CD4-positive, alpha-beta memory T cell (primary cell): ENCODE results near the gene RHBDL3. TPM values are rescaled to one million over a fixed set of nuclear protein-coding genes. Genes with fewer than 3 reads are reported as not detected.

Experiments used
- CTCF ChIA-PET: fragments of 350-600 bp; sonication (Branson Sonifier 250); formaldehyde crosslinking; loops from one replicate; lab custom pipeline; 2021; ENCODE audit warnings: inconsistent platforms; ENCODE audit not compliant: partially characterized antibody; lab: Charles Lee
- POLR2A ChIA-PET: fragments of 350-600 bp; sonication (Branson Sonifier 250); formaldehyde crosslinking; loops from one replicate; lab custom pipeline; 2021; ENCODE audit not compliant: partially characterized antibody; lab: Charles Lee
- DNase-seq, 5 donors: peaks; one replicate each; pipeline versions ENCODE4 v3.0.0 to v3.0.0-alpha.2; 2020 to 2022; ENCODE audit warnings: mixed read lengths in 1 of 5
- H3K27ac ChIP-seq: one replicate; pipeline ENCODE4 v1.7.0; 2013; ENCODE audit warnings: low read depth, low read length
- H3K27me3 ChIP-seq: 2 replicates; pipeline ENCODE4 v1.7.0; 2013; ENCODE audit warnings: mild to moderate bottlenecking, low read length, moderate library complexity; ENCODE audit not compliant: insufficient read depth
- H3K36me3 ChIP-seq: 2 replicates; pipeline ENCODE4 v1.7.0; 2013; ENCODE audit warnings: mild to moderate bottlenecking, low read length, moderate library complexity; ENCODE audit not compliant: insufficient read depth
- H3K4me1 ChIP-seq: 2 replicates; pipeline ENCODE4 v1.7.0; 2013; ENCODE audit warnings: mild to moderate bottlenecking, low read length, moderate library complexity; ENCODE audit not compliant: insufficient read depth
- H3K4me3 ChIP-seq, 2 donors: one replicate each; pipeline ENCODE4 v1.7.0; 2013; ENCODE audit warnings: low read length in 2 of 2, mild to moderate bottlenecking in 1 of 2
- H3K9me3 ChIP-seq, 2 donors: one replicate each; pipeline ENCODE4 v1.7.0; 2013; ENCODE audit warnings: low read length in 2 of 2, control low read depth in 1 of 2; ENCODE audit not compliant: control insufficient read depth in 1 of 2
- H3K27ac Mint-ChIP-seq, 7 donors: one replicate each; pipeline ENCODE4 v1.8.0; 2020 to 2021; ENCODE audit warnings: mixed read lengths in 7 of 7, mild to moderate bottlenecking in 6 of 7, inconsistent platforms in 3 of 7, moderate library complexity in 3 of 7
- H3K27me3 Mint-ChIP-seq, 2 donors: one replicate each; pipeline ENCODE4 v1.8.0; 2020 to 2021; ENCODE audit warnings: mixed read lengths in 2 of 2
- H3K36me3 Mint-ChIP-seq, 2 donors: one replicate each; pipeline ENCODE4 v1.8.0; 2020 to 2021; ENCODE audit warnings: mixed read lengths in 2 of 2, inconsistent platforms in 1 of 2, mild to moderate bottlenecking in 1 of 2
- H3K4me1 Mint-ChIP-seq, 4 donors: one replicate each; pipeline ENCODE4 v1.8.0; 2020 to 2021; ENCODE audit warnings: mixed read lengths in 4 of 4, mild to moderate bottlenecking in 1 of 4
- H3K4me3 Mint-ChIP-seq, 8 donors: one replicate each; pipeline ENCODE4 v1.8.0; 2020 to 2021; ENCODE audit warnings: mixed read lengths in 8 of 8, mild to moderate bottlenecking in 7 of 8, moderate library complexity in 6 of 8, inconsistent platforms in 3 of 8
- H3K9me3 Mint-ChIP-seq, 8 donors: one replicate each; pipeline ENCODE4 v1.8.0; 2020 to 2021; ENCODE audit warnings: mixed read lengths in 8 of 8, mild to moderate bottlenecking in 5 of 8, inconsistent platforms in 3 of 8, moderate library complexity in 1 of 8
- intact Hi-C: fragments of 100-400 bp; cut with micrococcal nuclease; formaldehyde crosslinking; loops from one replicate; pipeline ENCODE4 v1.15.1; 2023
- microRNA-seq: library from miRNA; unstranded; fragments of <30 nt; microRNA quantifications from one replicate; pipeline ENCODE4 v1.2.0, GENCODE V29; 2021; ENCODE audit warnings: borderline replicate concordance, borderline number of aligned reads, borderline microRNAs expressed, mixed read lengths
- polyA plus RNA-seq, 2 donors: library from polyadenylated mRNA; unstranded; fragments of 300-500 nt; fragmentation: Illumina TruSeq; gene quantifications; one replicate each; pipeline ENCODE4 v1.2.3, GENCODE V29; 2021
- total RNA-seq, 2 experiments: library from RNA; stranded (reverse); gene quantifications; one replicate each; pipeline ENCODE4 v1.2.3, GENCODE V29; 2021

RHBDL3 gene
- total and polyA plus RNA-seq, 4 experiments from 2014 or later = not detected

- no peak for DNase-seq
- H3K4me3 Mint-ChIP-seq = peak overlapping the region; percentile 8 to 62 (median 36)
- no peaks in the 10 kb centered on the region for H3K9me3 Mint-ChIP-seq
- ChIA-PET CTCF (interaction anchor here (1.6 kb wide), 1 partner anchor 87 kb away, joined by 3 read pairs; the partner anchor contains the start of gene PSMD11), POLR2A (no interaction called here)
- peaks cover 35 to 68% (median 48%) of the 10 kb centered on the region in 4 donors for H3K4me1 Mint-ChIP-seq
- intact Hi-C loops = loop anchor here (10.0 kb wide), 1 partner anchor 518 kb away; the partner anchor contains the start of gene MYO1D
- no peak overlapping the region for H3K4me3 ChIP-seq
- H3K4me1 ChIP-seq = peaks cover 67% of the 10 kb centered on the region
- no peak overlapping the region for H3K27ac ChIP-seq
- no peaks in the 10 kb centered on the region for H3K9me3 ChIP-seq
- H3K27ac Mint-ChIP-seq = peak overlapping the region in 5 of 7 donors; percentile 2 to 60 (median 37)
- peaks cover 54% of the 10 kb centered on the region for H3K36me3 ChIP-seq
- peaks cover 48 to 78% of the 10 kb centered on the region in 2 donors for H3K36me3 Mint-ChIP-seq
- no peaks in the 10 kb centered on the region for H3K27me3 Mint-ChIP-seq
- H3K27me3 ChIP-seq = no peaks in the 10 kb centered on the region
Observed at GRCh38 chr17:32356750-32357149, 91.1 kb downstream of the RHBDL3 start.

GRCh38 chr17:32357615-32358014, 92.0 kb downstream of the RHBDL3 start:
- CTCF ChIA-PET = no interaction called here
- POLR2A ChIA-PET = no interaction called here

GRCh38 chr17:32361270-32361669, 95.6 kb downstream of the RHBDL3 start:
- Histone ChIP-seq H3K36me3 (peaks cover 75% of the 10 kb centered on the region), H3K4me3 (no peak overlapping the region), H3K27me3 (no peaks in the 10 kb centered on the region), H3K9me3 (no peaks in the 10 kb centered on the region), H3K27ac (no peak overlapping the region), H3K4me1 (peaks cover 29% of the 10 kb centered on the region)
- ChIA-PET CTCF (no interaction called here), POLR2A (interaction anchor here (1.8 kb wide), 1 partner anchor 10 kb away, joined by 7 read pairs; the partner anchor contains the start of gene ZNF207)
- H3K9me3 Mint-ChIP-seq = no peaks in the 10 kb centered on the region
- H3K27me3 Mint-ChIP-seq = no peaks in the 10 kb centered on the region
- H3K36me3 Mint-ChIP-seq = peaks cover 53 to 78% of the 10 kb centered on the region in 2 donors
- H3K4me1 Mint-ChIP-seq = peaks cover 23 to 34% (median 28%) of the 10 kb centered on the region in 4 donors
- intact Hi-C loops = no loop called here
- DNase-seq = no peak
- peak overlapping the region in 1 of 7 donors; percentile 18 for H3K27ac Mint-ChIP-seq
- no peak overlapping the region for H3K4me3 Mint-ChIP-seq

More at GRCh38 chr17:32357615-32358014, 92.0 kb downstream of the RHBDL3 start:
- Mint-ChIP-seq H3K4me3 (no peak overlapping the region), H3K4me1 (peaks cover 37 to 68% (median 48%) of the 10 kb centered on the region in 4 donors), H3K27ac (peak overlapping the region in 2 of 7 donors; percentile 2 to 50), H3K9me3 (no peaks in the 10 kb centered on the region), H3K27me3 (no peaks in the 10 kb centered on the region), H3K36me3 (peaks cover 54 to 79% of the 10 kb centered on the region in 2 donors)
- DNase-seq = no peak
- H3K4me3 ChIP-seq = no peak overlapping the region
- H3K27ac ChIP-seq = no peak overlapping the region
- H3K9me3 ChIP-seq = no peaks in the 10 kb centered on the region
- peaks cover 63% of the 10 kb centered on the region for H3K36me3 ChIP-seq
- H3K27me3 ChIP-seq = no peaks in the 10 kb centered on the region
- H3K4me1 ChIP-seq = peaks cover 59% of the 10 kb centered on the region
- intact Hi-C loops = loop anchor here (10.0 kb wide), 1 partner anchor 517 kb away; the partner anchor contains the start of gene MYO1D

GRCh38 chr17:32370426-32370825, 104.8 kb downstream of the RHBDL3 start:
- Histone ChIP-seq H3K27ac (no peak overlapping the region), H3K36me3 (peaks cover 80% of the 10 kb centered on the region), H3K27me3 (no peaks in the 10 kb centered on the region), H3K9me3 (no peaks in the 10 kb centered on the region), H3K4me3 (no peak overlapping the region), H3K4me1 (peaks cover 5% of the 10 kb centered on the region)
- DNase-seq = no peak
- CTCF ChIA-PET = interaction anchor here (1.0 to 1.5 kb wide), 2 partner anchors 73 to 91 kb away, joined by 3 read pairs; no protein-coding TSS in a partner anchor
- intact Hi-C loops = no loop called here
- H3K27ac Mint-ChIP-seq = no peak overlapping the region
- H3K9me3 Mint-ChIP-seq = no peaks in the 10 kb centered on the region
- no peak overlapping the region for H3K4me3 Mint-ChIP-seq
- H3K4me1 Mint-ChIP-seq = peaks cover 13 to 21% (median 15%) of the 10 kb centered on the region in 4 donors
- no peaks in the 10 kb centered on the region for H3K27me3 Mint-ChIP-seq
- H3K36me3 Mint-ChIP-seq = peaks cover 44 to 86% of the 10 kb centered on the region in 2 donors
- POLR2A ChIA-PET = no interaction called here

Small RNA genes lying within 50 kb of the gene (microRNA-seq; reads per million reads assigned to microRNA genes)
- not detected for gene MIR632

Other genes starting within 250 kb of the RHBDL3 start
- 10 to 100 TPM; 26.9 to 28.9 TPM for gene RHOT1, start 123.3 kb upstream of the RHBDL3 start, total RNA-seq
- 10 to 100 TPM; 31.0 to 33.9 TPM for gene RHOT1, start 123.3 kb upstream of the RHBDL3 start, polyA plus RNA-seq
- 10 to 100 TPM; 20.2 to 22.5 TPM for gene C17orf75, start 76.3 kb downstream of the RHBDL3 start, total RNA-seq
- 10 to 100 TPM in 1 of 2 donors, 1 to 10 TPM in 1; 7.9 to 10.6 TPM for gene C17orf75, start 76.3 kb downstream of the RHBDL3 start, polyA plus RNA-seq
- 100 to 1,000 TPM; 267 to 298 TPM for gene ZNF207, start 84.3 kb downstream of the RHBDL3 start, total RNA-seq
- gene ZNF207, start 84.3 kb downstream of the RHBDL3 start, polyA plus RNA-seq = 100 to 1,000 TPM; 158 to 166 TPM
- 10 to 100 TPM; 58.0 to 68.2 TPM for gene PSMD11, start 178.7 kb downstream of the RHBDL3 start, total RNA-seq
- gene PSMD11, start 178.7 kb downstream of the RHBDL3 start, polyA plus RNA-seq = 100 to 1,000 TPM; 138 to 140 TPM
- 10 to 100 TPM; 20.6 to 21.2 TPM for gene CDK5R1, start 221.2 kb downstream of the RHBDL3 start, total RNA-seq
- 10 to 100 TPM in 1 of 2 donors, 1 to 10 TPM in 1; 1.2 to 10.5 TPM for gene CDK5R1, start 221.2 kb downstream of the RHBDL3 start, polyA plus RNA-seq